Uterine smooth muscle cell (primary cell): ENCODE data around the gene PPP1R12A. TPM values are rescaled to one million over a fixed set of nuclear protein-coding genes. Genes with fewer than 3 reads are reported as not detected.

ENCODE experiments used
- total RNA-seq: library from RNA; depleted of rRNA; stranded (reverse); fragments of >200 nt; gene quantifications from 2 replicates; pipeline ENCODE4 v1.2.3, GENCODE V29; 2014

The PPP1R12A gene
- 158 and 168 TPM in 2 replicates for total RNA-seq

DNA sequence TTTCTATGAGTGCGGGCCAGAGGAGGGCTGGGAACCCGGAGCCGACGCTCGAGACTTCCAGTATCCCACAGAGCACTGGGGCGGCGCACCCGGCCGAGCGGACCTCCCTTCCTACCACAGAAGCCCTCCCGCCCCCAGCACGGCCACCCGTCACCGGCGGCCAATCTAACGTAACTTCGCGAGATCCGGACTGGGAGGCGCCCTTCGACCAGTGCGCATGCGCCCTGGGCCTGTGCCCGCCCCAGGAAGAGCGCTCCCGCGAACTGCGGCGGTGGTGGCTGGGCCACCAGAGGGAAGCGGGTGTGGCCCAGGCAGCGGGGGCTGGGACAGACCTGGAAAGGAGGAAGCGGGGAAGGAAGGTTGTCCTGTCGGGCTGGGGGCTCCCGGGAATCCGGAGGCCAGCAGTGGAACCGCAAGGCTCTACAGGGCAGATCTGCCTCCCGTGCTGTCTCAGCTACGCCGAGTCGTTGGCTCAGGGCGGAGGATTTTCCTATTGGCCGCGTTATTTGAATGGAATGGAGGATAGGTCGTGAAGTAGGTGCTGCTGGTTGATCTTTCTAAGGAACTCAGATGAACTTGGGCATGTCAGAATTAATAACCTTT lies at the start of gene PPP1R12A:
Gene PPP1R12A (minus strand): TSS at position 77 of the 603 bp plus-strand sequence. CDS start 166 bp downstream, outside the sequence.

Other genes starting within 250 kb of the PPP1R12A start
- 18.3 and 34.1 TPM in 2 replicates for gene PAWR, start 244.1 kb downstream of the PPP1R12A start, total RNA-seq
- under 0.01 and 0.22 TPM in 2 replicates for gene OTOGL, start 164.4 kb upstream of the PPP1R12A start, total RNA-seq